Natural killer cell (primary cell): ENCODE measurements around the gene IKBIP. TPM values are rescaled to one million over a fixed set of nuclear protein-coding genes. Genes with fewer than 3 reads are reported as not detected.

ENCODE experiments used
- ATAC-seq, 3 donors: fragments of 150-1000 bp in 2 of 3; fragments of 200-7000 bp in 1 of 3; cut with Tn5 transposase; 1 replicate in 1 of 3; 2 replicates in 2 of 3; pipeline ENCODE4 v1.10.0; 2021; ENCODE audit warnings: mild to moderate bottlenecking in 2 of 3, moderate library complexity in 2 of 3
- DNase-seq, 2 donors: peaks; one replicate each; pipeline versions ENCODE4 v3.0.0 to v3.0.0-alpha.2; 2013 to 2021; ENCODE audit warnings: mixed read lengths in 1 of 2
- H3K27ac ChIP-seq: one replicate; pipeline ENCODE4 v1.5.1; 2013; ENCODE audit warnings: mild to moderate bottlenecking, low read length
- H3K27me3 ChIP-seq: one replicate; pipeline ENCODE4 v1.6.1; 2013; ENCODE audit warnings: low read length; ENCODE audit not compliant: control insufficient read depth, insufficient read depth
- H3K36me3 ChIP-seq: one replicate; pipeline ENCODE4 v1.6.1; 2013; ENCODE audit warnings: low read length; ENCODE audit not compliant: control insufficient read depth, insufficient read depth
- H3K4me1 ChIP-seq: one replicate; pipeline ENCODE4 v1.6.1; 2013; ENCODE audit warnings: low read length; ENCODE audit not compliant: control insufficient read depth, insufficient read depth
- H3K4me3 ChIP-seq: one replicate; pipeline ENCODE4 v1.5.1; 2013; ENCODE audit warnings: low read length
- H3K9me3 ChIP-seq: one replicate; pipeline ENCODE4 v1.6.1; 2013; ENCODE audit warnings: low read length; ENCODE audit not compliant: control insufficient read depth, insufficient read depth
- H3K27ac Mint-ChIP-seq, 2 donors: one replicate each; pipeline ENCODE4 v1.8.0; 2022; ENCODE audit warnings: mild to moderate bottlenecking in 2 of 2, mixed read lengths in 2 of 2, moderate library complexity in 1 of 2
- H3K27me3 Mint-ChIP-seq, 2 donors: one replicate each; pipeline ENCODE4 v1.8.0; 2022; ENCODE audit warnings: low read depth in 2 of 2, mixed read lengths in 2 of 2
- H3K36me3 Mint-ChIP-seq: one replicate; pipeline ENCODE4 v1.8.0; 2022; ENCODE audit warnings: mixed read lengths
- H3K4me1 Mint-ChIP-seq, 2 donors: one replicate each; pipeline ENCODE4 v1.8.0; 2022; ENCODE audit warnings: mixed read lengths in 2 of 2
- H3K4me3 Mint-ChIP-seq: one replicate; pipeline ENCODE4 v1.8.0; 2022; ENCODE audit warnings: mild to moderate bottlenecking, moderate library complexity, mixed read lengths
- H3K9me3 Mint-ChIP-seq, 2 donors: one replicate each; pipeline ENCODE4 v1.8.0; 2022; ENCODE audit warnings: mixed read lengths in 2 of 2
- WGBS: methylation state at CpG from one replicate; pipeline ENCODE4 v1.1.7; 2013; ENCODE audit warnings: missing lambda C conversion rate; ENCODE audit not compliant: insufficient coverage; 5-methylcytosine and 5-hydroxymethylcytosine counted together
- intact Hi-C: fragments of 100-400 bp; cut with micrococcal nuclease; formaldehyde crosslinking; loops from one replicate; pipeline ENCODE4 v1.14.2; 2022
- total RNA-seq, 4 donors: library from RNA; stranded (reverse); fragments of 120-200 nt in 1 of 4; gene quantifications; one replicate each; pipeline versions ENCODE4 v1.2.3 to v1.2.4, GENCODE V29; 2013 to 2022
- TF ChIP-seq, protein P1 (sequence below): fragments of 200-600 bp; IDR thresholded peaks from one replicate; pipeline ENCODE4 v1.8.0; 2022; ENCODE audit warnings: antibody characterized with exemption

IKBIP gene
- total RNA-seq, 3 donors from 2014 or later (not counting 1 experiment from before 2014, with no cell fraction given) = 3.9 to 6.3 (median 4.6) TPM

DNA sequence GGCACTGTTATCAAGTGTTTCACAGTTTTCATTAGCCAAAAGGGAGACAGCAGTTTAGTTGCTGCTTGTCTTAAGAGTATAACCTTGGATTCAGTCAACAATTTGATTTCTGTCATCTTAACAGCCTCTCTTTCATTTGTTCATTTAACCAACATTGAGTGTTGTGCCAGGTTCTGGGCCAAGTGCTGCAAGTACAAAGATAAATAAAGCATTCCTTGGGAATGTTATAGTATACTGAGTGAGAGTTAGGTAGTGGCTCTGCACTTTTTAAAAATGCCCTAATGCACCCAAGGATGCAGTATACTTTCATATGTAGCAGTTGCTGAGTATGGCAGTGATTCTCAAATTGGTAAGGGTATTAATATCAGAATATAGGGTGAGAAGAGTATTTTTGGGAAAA is 15.9 kb upstream of the IKBIP start:
- Histone ChIP-seq H3K36me3 (peaks cover 68% of the 10 kb centered on the region), H3K27ac (no peak overlapping the region), H3K4me1 (no peaks in the 10 kb centered on the region), H3K27me3 (no peaks in the 10 kb centered on the region), H3K4me3 (no peak overlapping the region), H3K9me3 (no peaks in the 10 kb centered on the region)
- TF ChIP-seq, protein P1, sequence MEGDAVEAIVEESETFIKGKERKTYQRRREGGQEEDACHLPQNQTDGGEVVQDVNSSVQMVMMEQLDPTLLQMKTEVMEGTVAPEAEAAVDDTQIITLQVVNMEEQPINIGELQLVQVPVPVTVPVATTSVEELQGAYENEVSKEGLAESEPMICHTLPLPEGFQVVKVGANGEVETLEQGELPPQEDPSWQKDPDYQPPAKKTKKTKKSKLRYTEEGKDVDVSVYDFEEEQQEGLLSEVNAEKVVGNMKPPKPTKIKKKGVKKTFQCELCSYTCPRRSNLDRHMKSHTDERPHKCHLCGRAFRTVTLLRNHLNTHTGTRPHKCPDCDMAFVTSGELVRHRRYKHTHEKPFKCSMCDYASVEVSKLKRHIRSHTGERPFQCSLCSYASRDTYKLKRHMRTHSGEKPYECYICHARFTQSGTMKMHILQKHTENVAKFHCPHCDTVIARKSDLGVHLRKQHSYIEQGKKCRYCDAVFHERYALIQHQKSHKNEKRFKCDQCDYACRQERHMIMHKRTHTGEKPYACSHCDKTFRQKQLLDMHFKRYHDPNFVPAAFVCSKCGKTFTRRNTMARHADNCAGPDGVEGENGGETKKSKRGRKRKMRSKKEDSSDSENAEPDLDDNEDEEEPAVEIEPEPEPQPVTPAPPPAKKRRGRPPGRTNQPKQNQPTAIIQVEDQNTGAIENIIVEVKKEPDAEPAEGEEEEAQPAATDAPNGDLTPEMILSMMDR = no peak
- no peaks in the 10 kb centered on the region for H3K27me3 Mint-ChIP-seq
- no peaks in the 10 kb centered on the region for H3K9me3 Mint-ChIP-seq
- H3K36me3 Mint-ChIP-seq = peaks cover 10% of the 10 kb centered on the region
- no peak for DNase-seq
- no peak overlapping the region for H3K4me3 Mint-ChIP-seq
- no peak for ATAC-seq
- no peak overlapping the region for H3K27ac Mint-ChIP-seq
- peaks cover 0 to 8% of the 10 kb centered on the region in 2 donors for H3K4me1 Mint-ChIP-seq
- intact Hi-C loops = no loop called here

DNA sequence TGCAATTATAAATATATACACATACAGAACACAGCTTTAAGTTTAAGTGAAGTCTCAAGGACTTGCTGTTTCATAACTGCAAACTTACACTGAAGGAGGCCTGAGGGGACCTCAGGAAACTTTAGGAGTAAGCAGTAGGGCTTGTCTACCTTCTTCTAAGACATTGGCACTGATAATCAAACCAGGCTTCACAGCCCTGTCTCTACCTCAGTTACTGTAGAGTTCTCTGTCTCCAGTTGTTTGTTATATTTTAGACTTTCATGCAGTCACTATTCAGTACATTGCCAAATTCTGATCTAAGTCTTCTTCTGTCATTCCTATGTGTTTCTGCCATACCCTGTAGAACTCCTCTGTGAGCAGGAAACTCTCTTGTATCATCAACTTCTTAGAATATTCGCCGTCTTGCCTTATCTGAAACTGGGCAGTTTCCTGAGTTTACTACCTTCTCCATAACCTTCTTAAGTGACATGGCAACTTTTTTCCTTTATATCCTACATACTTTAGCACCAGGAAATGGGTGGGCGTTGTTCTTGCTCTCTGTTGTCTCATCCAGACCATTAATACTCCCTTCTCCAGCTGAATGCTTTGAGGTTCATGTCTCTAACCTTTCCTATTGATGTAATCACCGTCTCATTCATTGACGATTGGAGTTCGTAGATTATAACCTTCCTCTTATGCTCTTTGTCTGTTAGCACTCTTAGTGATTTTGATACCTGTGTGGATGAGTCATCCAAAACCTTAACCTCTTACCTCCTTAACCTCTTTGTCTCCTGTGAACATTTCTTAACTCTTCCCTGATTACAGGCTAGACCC is 11.9 kb upstream of the IKBIP start:
- 84% methylated on average over 6 of the region's 6 CpGs for WGBS
- no peak for DNase-seq
- peak overlapping the region in 1 of 2 donors; percentile 9 for H3K27ac Mint-ChIP-seq
- Histone ChIP-seq H3K4me1 (no peaks in the 10 kb centered on the region), H3K4me3 (no peak overlapping the region), H3K9me3 (no peaks in the 10 kb centered on the region), H3K27me3 (no peaks in the 10 kb centered on the region), H3K27ac (no peak overlapping the region), H3K36me3 (peaks cover 42% of the 10 kb centered on the region)
- ATAC-seq = no peak
- peaks cover 5 to 13% of the 10 kb centered on the region in 2 donors for H3K4me1 Mint-ChIP-seq
- H3K9me3 Mint-ChIP-seq = no peaks in the 10 kb centered on the region
- H3K36me3 Mint-ChIP-seq = peaks cover 10% of the 10 kb centered on the region
- H3K4me3 Mint-ChIP-seq = no peak overlapping the region
- intact Hi-C loops = no loop called here
- H3K27me3 Mint-ChIP-seq = no peaks in the 10 kb centered on the region
- TF ChIP-seq, protein P1 = no peak

DNA sequence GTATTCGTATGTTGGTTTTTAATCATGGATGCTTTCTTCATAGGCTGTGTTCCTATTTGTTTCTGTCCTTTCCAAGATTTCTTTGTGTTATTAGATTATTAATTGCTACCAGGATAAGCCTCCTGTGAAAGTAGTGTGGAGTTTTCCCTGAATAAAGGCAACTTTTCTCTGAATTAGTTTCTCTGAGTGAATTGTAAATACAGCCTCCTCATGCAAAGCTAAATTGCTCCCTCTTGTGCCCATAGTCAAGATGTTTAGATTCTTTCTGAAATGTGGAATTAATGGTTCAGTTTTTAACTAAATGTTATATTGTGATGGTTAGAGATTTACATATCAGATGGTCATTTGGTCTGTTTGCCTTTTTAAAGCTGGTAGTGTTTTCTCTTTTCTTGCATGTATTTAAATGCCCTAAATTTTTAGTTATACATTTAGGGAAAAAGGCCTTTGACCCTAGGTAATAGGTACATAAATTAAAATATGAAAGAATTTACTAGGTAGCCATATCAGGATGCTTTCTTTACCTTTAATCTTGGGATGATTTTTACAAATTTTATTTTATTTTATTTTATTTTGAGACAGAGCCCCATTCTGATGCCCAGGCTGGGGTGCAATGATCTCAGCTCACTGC is 9.4 kb upstream of the IKBIP start:
- Mint-ChIP-seq H3K4me1 (peaks cover 5 to 13% of the 10 kb centered on the region in 2 donors), H3K9me3 (no peaks in the 10 kb centered on the region), H3K27me3 (no peaks in the 10 kb centered on the region), H3K4me3 (no peak overlapping the region), H3K36me3 (peaks cover 10% of the 10 kb centered on the region), H3K27ac (peak overlapping the region in 1 of 2 donors; percentile 13)
- Histone ChIP-seq H3K4me1 (no peaks in the 10 kb centered on the region), H3K27me3 (no peaks in the 10 kb centered on the region), H3K4me3 (no peak overlapping the region), H3K9me3 (no peaks in the 10 kb centered on the region), H3K36me3 (peaks cover 47% of the 10 kb centered on the region), H3K27ac (no peak overlapping the region)
- peak in 1 of 2 donors; percentile 76 for DNase-seq
- ATAC-seq = peak; percentile 52 to 80 (median 69)
- TF ChIP-seq, protein P1 = peak; percentile 68
- intact Hi-C loops = loop anchor here (1.0 to 2.0 kb wide), 2 partner anchors 87 to 163 kb away; no protein-coding TSS in a partner anchor
- no CpG with 5 or more reads among the region's 1 CpG for WGBS
